ENCODE results near the gene OR9Q1. TPM values are rescaled to one million over a fixed set of nuclear protein-coding genes. Genes with fewer than 3 reads are reported as not detected.
A peak's percentile ranks its signal among the peaks of the same experiment; 100 is the strongest.

OR9Q1 gene
- total and polyA plus RNA-seq, 2 experiments from 2014 or later: not detected

DNA sequence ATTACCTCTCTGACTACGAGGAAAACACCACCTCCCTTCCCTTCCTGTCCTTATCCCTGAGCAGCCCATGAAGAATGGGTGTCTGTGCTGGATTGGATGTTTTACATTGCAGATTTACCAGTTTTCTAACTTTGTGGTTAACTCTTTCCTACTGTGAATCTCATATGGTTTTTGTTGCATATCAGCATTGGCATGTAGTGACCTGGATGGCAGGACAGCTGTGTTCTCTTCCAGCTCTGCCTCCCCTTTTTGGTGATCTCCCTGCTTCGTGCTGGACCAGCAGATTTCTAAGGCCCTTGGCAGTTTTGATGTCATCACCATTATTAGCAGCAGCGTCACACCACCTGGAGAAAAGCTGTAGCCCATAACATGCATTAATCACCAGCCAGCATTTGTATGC is 33.8 kb downstream of the OR9Q1 start:
- Histone ChIP-seq H3K4me3 (no peak overlapping the region), H2AFZ (peak overlapping the region; percentile 52; the same call in 1 of the 2 replicates), H3K4me2 (no peak overlapping the region), H3K9me2 (ENCODE audit: insufficient read depth) (no peaks in the 10 kb centered on the region), H3K36me3 (ENCODE audit: insufficient read depth) (no peaks in the 10 kb centered on the region), H3K27me3 (ENCODE audit: insufficient read depth) (no peaks in the 10 kb centered on the region), H4K20me1 (replicated peaks; ENCODE audit: insufficient read depth) (no peaks in the 10 kb centered on the region), H3K79me2 (replicated peaks; ENCODE audit: insufficient read depth) (no peaks in the 10 kb centered on the region), H3F3A (replicated peaks; ENCODE audit: low read depth) (no peaks in the 10 kb centered on the region), H3K4me1 (ENCODE audit: insufficient read depth) (peaks cover 28% of the 10 kb centered on the region), H3K27ac (ENCODE audit: low read depth) (no peak overlapping the region)
- ATAC-seq: no peak
- DNase-seq (ENCODE audit: low spot score): no peak
- peaks cover 3% of the 10 kb centered on the region for H3K27me3 Mint-ChIP-seq (ENCODE audit: insufficient read depth, low read depth, poor library complexity)
- peaks cover 41% of the 10 kb centered on the region for H3K4me1 Mint-ChIP-seq
- peaks cover 3% of the 10 kb centered on the region; the same call in 2 of the 3 replicates for H3K9me3 Mint-ChIP-seq
- H3K36me3 Mint-ChIP-seq (ENCODE audit: low read depth): no peaks in the 10 kb centered on the region
- TF ChIP-seq ZNF114 (CRISPR knock-in tag; IDR thresholded peaks at IDR 0.05) (no peak), EZH2 (IDR thresholded peaks at IDR 0.05; ENCODE audit: low read depth, unreplicated experiment) (no peak), POLR2AphosphoS5 (IDR thresholded peaks at IDR 0.05; ENCODE audit: low read depth) (no peak), JUNB (IDR thresholded peaks at IDR 0.05; ENCODE audit: unreplicated experiment) (no peak), STAT1 (IDR thresholded peaks at IDR 0.05; ENCODE audit: unreplicated experiment) (no peak), EZH2phosphoT487 (IDR thresholded peaks at IDR 0.05; ENCODE audit: unreplicated experiment) (no peak), ZNF331 (CRISPR knock-in tag; IDR thresholded peaks at IDR 0.05; ENCODE audit: low read depth) (no peak), CREB1 (CRISPR knock-in tag; IDR thresholded peaks at IDR 0.05; ENCODE audit: low read depth) (no peak), NANOG (IDR thresholded peaks at IDR 0.05; ENCODE audit: borderline replicate concordance) (no peak)
- TF ChIP-seq, protein P1, sequence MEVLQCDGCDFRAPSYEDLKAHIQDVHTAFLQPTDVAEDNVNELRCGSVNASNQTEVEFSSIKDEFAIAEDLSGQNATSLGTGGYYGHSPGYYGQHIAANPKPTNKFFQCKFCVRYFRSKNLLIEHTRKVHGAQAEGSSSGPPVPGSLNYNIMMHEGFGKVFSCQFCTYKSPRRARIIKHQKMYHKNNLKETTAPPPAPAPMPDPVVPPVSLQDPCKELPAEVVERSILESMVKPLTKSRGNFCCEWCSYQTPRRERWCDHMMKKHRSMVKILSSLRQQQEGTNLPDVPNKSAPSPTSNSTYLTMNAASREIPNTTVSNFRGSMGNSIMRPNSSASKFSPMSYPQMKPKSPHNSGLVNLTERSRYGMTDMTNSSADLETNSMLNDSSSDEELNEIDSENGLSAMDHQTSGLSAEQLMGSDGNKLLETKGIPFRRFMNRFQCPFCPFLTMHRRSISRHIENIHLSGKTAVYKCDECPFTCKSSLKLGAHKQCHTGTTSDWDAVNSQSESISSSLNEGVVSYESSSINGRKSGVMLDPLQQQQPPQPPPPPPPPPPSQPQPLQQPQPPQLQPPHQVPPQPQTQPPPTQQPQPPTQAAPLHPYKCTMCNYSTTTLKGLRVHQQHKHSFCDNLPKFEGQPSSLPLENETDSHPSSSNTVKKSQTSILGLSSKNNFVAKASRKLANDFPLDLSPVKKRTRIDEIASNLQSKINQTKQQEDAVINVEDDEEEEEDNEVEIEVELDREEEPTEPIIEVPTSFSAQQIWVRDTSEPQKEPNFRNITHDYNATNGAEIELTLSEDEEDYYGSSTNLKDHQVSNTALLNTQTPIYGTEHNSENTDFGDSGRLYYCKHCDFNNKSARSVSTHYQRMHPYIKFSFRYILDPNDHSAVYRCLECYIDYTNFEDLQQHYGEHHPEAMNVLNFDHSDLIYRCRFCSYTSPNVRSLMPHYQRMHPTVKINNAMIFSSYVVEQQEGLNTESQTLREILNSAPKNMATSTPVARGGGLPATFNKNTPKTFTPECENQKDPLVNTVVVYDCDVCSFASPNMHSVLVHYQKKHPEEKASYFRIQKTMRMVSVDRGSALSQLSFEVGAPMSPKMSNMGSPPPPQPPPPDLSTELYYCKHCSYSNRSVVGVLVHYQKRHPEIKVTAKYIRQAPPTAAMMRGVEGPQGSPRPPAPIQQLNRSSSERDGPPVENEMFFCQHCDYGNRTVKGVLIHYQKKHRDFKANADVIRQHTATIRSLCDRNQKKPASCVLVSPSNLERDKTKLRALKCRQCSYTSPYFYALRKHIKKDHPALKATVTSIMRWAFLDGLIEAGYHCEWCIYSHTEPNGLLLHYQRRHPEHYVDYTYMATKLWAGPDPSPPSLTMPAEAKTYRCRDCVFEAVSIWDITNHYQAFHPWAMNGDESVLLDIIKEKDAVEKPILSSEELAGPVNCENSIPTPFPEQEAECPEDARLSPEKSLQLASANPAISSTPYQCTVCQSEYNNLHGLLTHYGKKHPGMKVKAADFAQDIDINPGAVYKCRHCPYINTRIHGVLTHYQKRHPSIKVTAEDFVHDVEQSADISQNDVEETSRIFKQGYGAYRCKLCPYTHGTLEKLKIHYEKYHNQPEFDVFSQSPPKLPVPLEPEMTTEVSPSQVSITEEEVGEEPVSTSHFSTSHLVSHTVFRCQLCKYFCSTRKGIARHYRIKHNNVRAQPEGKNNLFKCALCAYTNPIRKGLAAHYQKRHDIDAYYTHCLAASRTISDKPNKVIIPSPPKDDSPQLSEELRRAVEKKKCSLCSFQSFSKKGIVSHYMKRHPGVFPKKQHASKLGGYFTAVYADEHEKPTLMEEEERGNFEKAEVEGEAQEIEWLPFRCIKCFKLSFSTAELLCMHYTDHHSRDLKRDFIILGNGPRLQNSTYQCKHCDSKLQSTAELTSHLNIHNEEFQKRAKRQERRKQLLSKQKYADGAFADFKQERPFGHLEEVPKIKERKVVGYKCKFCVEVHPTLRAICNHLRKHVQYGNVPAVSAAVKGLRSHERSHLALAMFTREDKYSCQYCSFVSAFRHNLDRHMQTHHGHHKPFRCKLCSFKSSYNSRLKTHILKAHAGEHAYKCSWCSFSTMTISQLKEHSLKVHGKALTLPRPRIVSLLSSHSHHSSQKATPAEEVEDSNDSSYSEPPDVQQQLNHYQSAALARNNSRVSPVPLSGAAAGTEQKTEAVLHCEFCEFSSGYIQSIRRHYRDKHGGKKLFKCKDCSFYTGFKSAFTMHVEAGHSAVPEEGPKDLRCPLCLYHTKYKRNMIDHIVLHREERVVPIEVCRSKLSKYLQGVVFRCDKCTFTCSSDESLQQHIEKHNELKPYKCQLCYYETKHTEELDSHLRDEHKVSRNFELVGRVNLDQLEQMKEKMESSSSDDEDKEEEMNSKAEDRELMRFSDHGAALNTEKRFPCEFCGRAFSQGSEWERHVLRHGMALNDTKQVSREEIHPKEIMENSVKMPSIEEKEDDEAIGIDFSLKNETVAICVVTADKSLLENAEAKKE (CRISPR knock-in tag; IDR thresholded peaks at IDR 0.05): no peak
- TF ChIP-seq, protein P2, sequence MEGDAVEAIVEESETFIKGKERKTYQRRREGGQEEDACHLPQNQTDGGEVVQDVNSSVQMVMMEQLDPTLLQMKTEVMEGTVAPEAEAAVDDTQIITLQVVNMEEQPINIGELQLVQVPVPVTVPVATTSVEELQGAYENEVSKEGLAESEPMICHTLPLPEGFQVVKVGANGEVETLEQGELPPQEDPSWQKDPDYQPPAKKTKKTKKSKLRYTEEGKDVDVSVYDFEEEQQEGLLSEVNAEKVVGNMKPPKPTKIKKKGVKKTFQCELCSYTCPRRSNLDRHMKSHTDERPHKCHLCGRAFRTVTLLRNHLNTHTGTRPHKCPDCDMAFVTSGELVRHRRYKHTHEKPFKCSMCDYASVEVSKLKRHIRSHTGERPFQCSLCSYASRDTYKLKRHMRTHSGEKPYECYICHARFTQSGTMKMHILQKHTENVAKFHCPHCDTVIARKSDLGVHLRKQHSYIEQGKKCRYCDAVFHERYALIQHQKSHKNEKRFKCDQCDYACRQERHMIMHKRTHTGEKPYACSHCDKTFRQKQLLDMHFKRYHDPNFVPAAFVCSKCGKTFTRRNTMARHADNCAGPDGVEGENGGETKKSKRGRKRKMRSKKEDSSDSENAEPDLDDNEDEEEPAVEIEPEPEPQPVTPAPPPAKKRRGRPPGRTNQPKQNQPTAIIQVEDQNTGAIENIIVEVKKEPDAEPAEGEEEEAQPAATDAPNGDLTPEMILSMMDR (conservative IDR thresholded peaks at IDR 0.05; ENCODE audit: low read depth in 2 of 2): no peak
- TF ChIP-seq, protein P3, sequence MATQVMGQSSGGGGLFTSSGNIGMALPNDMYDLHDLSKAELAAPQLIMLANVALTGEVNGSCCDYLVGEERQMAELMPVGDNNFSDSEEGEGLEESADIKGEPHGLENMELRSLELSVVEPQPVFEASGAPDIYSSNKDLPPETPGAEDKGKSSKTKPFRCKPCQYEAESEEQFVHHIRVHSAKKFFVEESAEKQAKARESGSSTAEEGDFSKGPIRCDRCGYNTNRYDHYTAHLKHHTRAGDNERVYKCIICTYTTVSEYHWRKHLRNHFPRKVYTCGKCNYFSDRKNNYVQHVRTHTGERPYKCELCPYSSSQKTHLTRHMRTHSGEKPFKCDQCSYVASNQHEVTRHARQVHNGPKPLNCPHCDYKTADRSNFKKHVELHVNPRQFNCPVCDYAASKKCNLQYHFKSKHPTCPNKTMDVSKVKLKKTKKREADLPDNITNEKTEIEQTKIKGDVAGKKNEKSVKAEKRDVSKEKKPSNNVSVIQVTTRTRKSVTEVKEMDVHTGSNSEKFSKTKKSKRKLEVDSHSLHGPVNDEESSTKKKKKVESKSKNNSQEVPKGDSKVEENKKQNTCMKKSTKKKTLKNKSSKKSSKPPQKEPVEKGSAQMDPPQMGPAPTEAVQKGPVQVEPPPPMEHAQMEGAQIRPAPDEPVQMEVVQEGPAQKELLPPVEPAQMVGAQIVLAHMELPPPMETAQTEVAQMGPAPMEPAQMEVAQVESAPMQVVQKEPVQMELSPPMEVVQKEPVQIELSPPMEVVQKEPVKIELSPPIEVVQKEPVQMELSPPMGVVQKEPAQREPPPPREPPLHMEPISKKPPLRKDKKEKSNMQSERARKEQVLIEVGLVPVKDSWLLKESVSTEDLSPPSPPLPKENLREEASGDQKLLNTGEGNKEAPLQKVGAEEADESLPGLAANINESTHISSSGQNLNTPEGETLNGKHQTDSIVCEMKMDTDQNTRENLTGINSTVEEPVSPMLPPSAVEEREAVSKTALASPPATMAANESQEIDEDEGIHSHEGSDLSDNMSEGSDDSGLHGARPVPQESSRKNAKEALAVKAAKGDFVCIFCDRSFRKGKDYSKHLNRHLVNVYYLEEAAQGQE (IDR thresholded peaks at IDR 0.05; ENCODE audit: unreplicated experiment): no peak
- TF ChIP-seq, protein P4, sequence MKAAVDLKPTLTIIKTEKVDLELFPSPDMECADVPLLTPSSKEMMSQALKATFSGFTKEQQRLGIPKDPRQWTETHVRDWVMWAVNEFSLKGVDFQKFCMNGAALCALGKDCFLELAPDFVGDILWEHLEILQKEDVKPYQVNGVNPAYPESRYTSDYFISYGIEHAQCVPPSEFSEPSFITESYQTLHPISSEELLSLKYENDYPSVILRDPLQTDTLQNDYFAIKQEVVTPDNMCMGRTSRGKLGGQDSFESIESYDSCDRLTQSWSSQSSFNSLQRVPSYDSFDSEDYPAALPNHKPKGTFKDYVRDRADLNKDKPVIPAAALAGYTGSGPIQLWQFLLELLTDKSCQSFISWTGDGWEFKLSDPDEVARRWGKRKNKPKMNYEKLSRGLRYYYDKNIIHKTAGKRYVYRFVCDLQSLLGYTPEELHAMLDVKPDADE (IDR thresholded peaks at IDR 0.05): no peak
- peak overlapping the region; percentile 46; the same call in 1 of the 2 replicates for H3K27ac Mint-ChIP-seq
- H3K4me3 Mint-ChIP-seq: no peak overlapping the region

Measured in GM23338 (cell line).